ENCODE data around the gene ZNF75A. TPM values are rescaled to one million over a fixed set of nuclear protein-coding genes. Genes with fewer than 3 reads are reported as not detected.

ZNF75A gene
- polyA plus RNA-seq, 1 donor (not counting 4 experiments of a cell fraction or from before 2014, with no cell fraction given), result 20.8 TPM

GRCh38 chr16:3289998-3290673 lies 15.2 kb upstream of the ZNF75A start:
- Histone ChIP-seq H2AFZ (ENCODE audit: control insufficient read depth, low read length) (no peak overlapping the region), H3K27ac (ENCODE audit: control insufficient read depth, insufficient read depth, low read length) (no peak overlapping the region), H3K4me2 (ENCODE audit: control insufficient read depth, extremely low read depth, insufficient read depth, low read depth, low read length) (no peak overlapping the region), H3K79me2 (ENCODE audit: control insufficient read depth, insufficient read depth, low read length) (peaks cover 47% of the 10 kb centered on the region), H3K9ac (ENCODE audit: control insufficient read depth, extremely low read depth, insufficient read depth, low read length) (no peak overlapping the region), H3K9me1 (ENCODE audit: control insufficient read depth, extremely low read depth, insufficient read depth, low read length) (no peaks in the 10 kb centered on the region), H4K20me1 (ENCODE audit: control insufficient read depth, extremely low read depth, insufficient read depth, low read length) (no peaks in the 10 kb centered on the region), H3K36me3 (ENCODE audit: control insufficient read depth in 2 of 2, extremely low read depth in 1 of 2, insufficient read depth in 2 of 2, low read length in 2 of 2) (peaks cover 39 to 54% of the 10 kb centered on the region in 2 experiments), H3K9me3 (ENCODE audit: control insufficient read depth, low read depth, low read length) (peaks cover 35% of the 10 kb centered on the region), H3K4me3 (ENCODE audit: control insufficient read depth in 2 of 3, extremely low read depth in 1 of 3, insufficient read depth in 2 of 3, low read depth in 1 of 3, low read length in 3 of 3) (no peak overlapping the region), H3K4me1 (ENCODE audit: control insufficient read depth, extremely low read depth, insufficient read depth, low read length) (peaks cover 2% of the 10 kb centered on the region), H3K27me3 (ENCODE audit: control insufficient read depth, extremely low read depth, insufficient read depth, low read length) (no peaks in the 10 kb centered on the region)
- DNase-seq (ENCODE audit: low read depth, low spot score) (no peak), FAIRE-seq (no peak)
- no peak for TF ChIP-seq CTCF (optimal IDR thresholded peaks at IDR 0.05 in 1 of 3, IDR thresholded peaks at IDR 0.05 in 1 of 3, conservative IDR thresholded peaks at IDR 0.05 in 1 of 3; ENCODE audit: extremely low read depth in 1 of 3, insufficient read depth in 2 of 3, low read length in 3 of 3)
- no peak for TF ChIP-seq EZH2 (IDR thresholded peaks at IDR 0.05; ENCODE audit: low read length)
- dilution Hi-C loops (cut with MboI; ENCODE audit: extremely low pct_ligation_motif_present, low sequenced_read_pairs), result no loop called here

- Histone ChIP-seq H3K9ac (ENCODE audit: control insufficient read depth, extremely low read depth, insufficient read depth, low read length) (no peak overlapping the region), H4K20me1 (ENCODE audit: control insufficient read depth, extremely low read depth, insufficient read depth, low read length) (no peaks in the 10 kb centered on the region), H3K36me3 (ENCODE audit: control insufficient read depth in 2 of 2, extremely low read depth in 1 of 2, insufficient read depth in 2 of 2, low read length in 2 of 2) (peaks cover 35 to 42% of the 10 kb centered on the region in 2 experiments), H3K4me2 (ENCODE audit: control insufficient read depth, extremely low read depth, insufficient read depth, low read depth, low read length) (no peak overlapping the region), H3K27me3 (ENCODE audit: control insufficient read depth, extremely low read depth, insufficient read depth, low read length) (no peaks in the 10 kb centered on the region), H2AFZ (ENCODE audit: control insufficient read depth, low read length) (no peak overlapping the region), H3K9me3 (ENCODE audit: control insufficient read depth, low read depth, low read length) (peaks cover 40% of the 10 kb centered on the region), H3K79me2 (ENCODE audit: control insufficient read depth, insufficient read depth, low read length) (peaks cover 26% of the 10 kb centered on the region), H3K4me1 (ENCODE audit: control insufficient read depth, extremely low read depth, insufficient read depth, low read length) (no peaks in the 10 kb centered on the region), H3K27ac (ENCODE audit: control insufficient read depth, insufficient read depth, low read length) (no peak overlapping the region), H3K4me3 (ENCODE audit: control insufficient read depth in 2 of 3, extremely low read depth in 1 of 3, insufficient read depth in 2 of 3, low read depth in 1 of 3, low read length in 3 of 3) (no peak overlapping the region), H3K9me1 (ENCODE audit: control insufficient read depth, extremely low read depth, insufficient read depth, low read length) (no peaks in the 10 kb centered on the region)
- dilution Hi-C loops (cut with MboI; ENCODE audit: extremely low pct_ligation_motif_present, low sequenced_read_pairs), result no loop called here
- no peak for TF ChIP-seq EZH2 (IDR thresholded peaks at IDR 0.05; ENCODE audit: low read length)
- no peak for TF ChIP-seq CTCF (optimal IDR thresholded peaks at IDR 0.05 in 1 of 3, IDR thresholded peaks at IDR 0.05 in 1 of 3, conservative IDR thresholded peaks at IDR 0.05 in 1 of 3; ENCODE audit: extremely low read depth in 1 of 3, insufficient read depth in 2 of 3, low read length in 3 of 3)
- DNase-seq (ENCODE audit: low read depth, low spot score), result no peak
- no peak for FAIRE-seq
Measured at GRCh38 chr16:3292604-3293003, 12.7 kb upstream of the ZNF75A start.

Measured in keratinocyte (primary cell).